HepG2 (cell line): ENCODE results near the gene PALMD. TPM values are rescaled to one million over a fixed set of nuclear protein-coding genes. Genes with fewer than 3 reads are reported as not detected.

Experiments
- ATAC-seq: fragments of 200-7000 bp; cut with Tn5 transposase; 3 replicates; pipeline ENCODE4 v1.9.1; 2020; ENCODE audit warnings: mild to moderate bottlenecking, moderate library complexity
- BruUV-seq: library from RNA; stranded (reverse); fragments of 400-500 nt; replicated peaks from 2 replicates; lab custom pipeline; 2021; lab: Mats Ljungman, UMichigan
- CTCF ChIA-PET: fragments of 300-600 bp; formaldehyde crosslinking; extraction: SDS; loops from one replicate; lab custom pipeline; 2021; ENCODE audit warnings: low total read pairs, inconsistent platforms, low intra/inter-chr PET ratio; lab: Yijun Ruan, JAX
- POLR2A ChIA-PET: fragments of 350-600 bp; sonication (Branson Sonifier 250); formaldehyde crosslinking; loops from one replicate; lab custom pipeline; 2020; ENCODE audit warnings: antibody characterized with exemption, inconsistent platforms; lab: Yijun Ruan, JAX
- DNase-seq: peaks from one replicate; pipeline ENCODE4 v3.0.0-alpha.2; 2015; ENCODE audit warnings: low spot score
- FAIRE-seq: peaks from 3 replicates; lab custom pipeline; 2011; peaks lifted over from hg19 to GRCh38; lab: Jason Lieb, UNC
- H2AFZ ChIP-seq: one replicate; pipeline ENCODE4 v1.6.1; 2011; ENCODE audit warnings: low read length, inconsistent platforms
- H3K27ac ChIP-seq: fragments of 300-600 bp; 3 replicates; pipeline ENCODE4 v1.8.0; 2011; ENCODE audit warnings: mixed run types, mild to moderate bottlenecking, mixed read lengths, low read length, inconsistent platforms; ENCODE audit not compliant: insufficient read depth; ENCODE audit errors: extremely low read length
- H3K27me3 ChIP-seq, 2 experiments: fragments of 200-600 bp in 1 of 2; 2 replicates in 1 of 2; 3 replicates in 1 of 2; pipeline versions ENCODE4 v1.6.0 to v1.8.0; 2011; ENCODE audit warnings: low read length in 2 of 2, mild to moderate bottlenecking in 2 of 2, moderate library complexity in 2 of 2, inconsistent platforms in 1 of 2; ENCODE audit not compliant: insufficient read depth in 2 of 2, control insufficient read depth in 1 of 2
- H3K36me3 ChIP-seq, 2 experiments: fragments of 200-600 bp in 1 of 2; replicated peaks in 1 of 2; 2 replicates in 1 of 2; 3 replicates in 1 of 2; pipeline versions ENCODE4 v1.5.1 to v1.8.0; 2011; ENCODE audit warnings: low read length in 2 of 2, inconsistent platforms in 1 of 2; ENCODE audit not compliant: insufficient read depth in 2 of 2, control insufficient read depth in 1 of 2
- H3K4me1 ChIP-seq: 2 replicates; pipeline ENCODE4 v1.5.1; 2012; ENCODE audit warnings: low read length, inconsistent platforms; ENCODE audit not compliant: insufficient read depth
- H3K4me2 ChIP-seq: 2 replicates; pipeline ENCODE4 v1.6.0; 2011; ENCODE audit warnings: low read depth, low read length, inconsistent platforms
- H3K4me3 ChIP-seq, 3 experiments: fragments of 200-600 bp in 1 of 3; sonication (generic), shearing (Covaris generic) in 1 of 3; replicated peaks in 1 of 3; 2 replicates each; pipeline ENCODE4 v1.5.1; 2011 to 2016; ENCODE audit warnings: low read length in 3 of 3, inconsistent platforms in 2 of 3, low read depth in 2 of 3, mild to moderate bottlenecking in 2 of 3, control low read depth in 1 of 3, mixed read lengths in 1 of 3; ENCODE audit not compliant: insufficient read depth in 1 of 3
- H3K79me2 ChIP-seq: one replicate; pipeline ENCODE4 v1.6.1; 2011; ENCODE audit warnings: low read length, inconsistent platforms; ENCODE audit not compliant: insufficient read depth
- H3K9ac ChIP-seq: 2 replicates; pipeline ENCODE4 v1.6.0; 2011; ENCODE audit warnings: mild to moderate bottlenecking, low read depth, low read length, inconsistent platforms; ENCODE audit not compliant: insufficient read depth
- H3K9me3 ChIP-seq: 2 replicates; pipeline ENCODE4 v1.5.1; 2012; ENCODE audit warnings: mild to moderate bottlenecking, low read length
- H4K20me1 ChIP-seq: 2 replicates; pipeline ENCODE4 v1.6.0; 2011; ENCODE audit warnings: inconsistent platforms, mild to moderate bottlenecking, low read length, moderate library complexity; ENCODE audit not compliant: insufficient read depth
- CEBPB ChIP-seq: IDR thresholded peaks from 2 replicates; pipeline ENCODE4 v1.6.1; 2011; ENCODE audit warnings: low read depth, low read length, improper control_type of control experiment, borderline replicate concordance
- MAFF ChIP-seq: IDR thresholded peaks from 2 replicates; pipeline ENCODE4 v1.6.1; 2011; ENCODE audit warnings: low read depth, low read length, improper control_type of control experiment
- MAFK ChIP-seq, 2 experiments: IDR thresholded peaks in 1 of 2; conservative IDR thresholded peaks in 1 of 2; 2 replicates each; pipeline ENCODE4 v1.6.1; 2011; ENCODE audit warnings: improper control_type of control experiment in 2 of 2, low read length in 2 of 2
- NCOA2 ChIP-seq: sonication (generic); formaldehyde crosslinking; IDR thresholded peaks from 2 replicates; pipeline ENCODE4 v1.8.0; 2022; ENCODE audit warnings: inconsistent platforms
- RAD51 ChIP-seq: fragments of 450-650 bp; IDR thresholded peaks from 2 replicates; pipeline ENCODE4 v1.6.1; 2016; ENCODE audit warnings: borderline replicate concordance
- WGBS: methylation state at CpG from one replicate; pipeline ENCODE4 v1.1.6; 2017; ENCODE audit warnings: low lambda C conversion rate; 5-methylcytosine and 5-hydroxymethylcytosine counted together
- in situ Hi-C: cut with HindIII; loops from 2 replicates; pipeline ENCODE4 v1.10.0; 2017; ENCODE audit warnings: low pct_unique_long_range_greater_than_20kb; ENCODE audit not compliant: extremely low pct_ligation_motif_present
- intact Hi-C: fragments of 100-400 bp; cut with micrococcal nuclease; formaldehyde crosslinking; loops from one replicate; pipeline ENCODE4 v1.10.0; 2022; ENCODE audit not compliant: unreplicated experiment
- polyA plus RNA-seq, 8 experiments: library from polyadenylated mRNA; depleted of rRNA in 3 of 8; stranded (reverse) in 7 of 8; unstranded in 1 of 8; fragments of >200 nt; fragmentation: Illumina TruSeq in 4 of 8; extraction: Trizol in 4 of 8; gene quantifications; 2 replicates each; pipeline versions ENCODE4 v1.2.1 to v1.2.3, GENCODE V29; 2011 to 2016; ENCODE audit warnings: low read depth in 4 of 8, missing spikeins in 1 of 8, mixed read lengths in 1 of 8; ENCODE audit not compliant: insufficient read depth in 1 of 8
- total RNA-seq, 5 experiments: library from RNA; depleted of rRNA; stranded (reverse); fragments of >200 nt; fragmentation: Illumina TruSeq; extraction: Trizol; gene quantifications; 2 replicates each; pipeline ENCODE4 v1.2.3, GENCODE V29; 2016; ENCODE audit warnings: low read depth in 1 of 5

The PALMD gene
- total and polyA plus RNA-seq, 2 of the 13 experiments (the other 11 are each of a cell fraction or from before 2014, with no cell fraction given): 5.5 to 31.1 TPM

DNA sequence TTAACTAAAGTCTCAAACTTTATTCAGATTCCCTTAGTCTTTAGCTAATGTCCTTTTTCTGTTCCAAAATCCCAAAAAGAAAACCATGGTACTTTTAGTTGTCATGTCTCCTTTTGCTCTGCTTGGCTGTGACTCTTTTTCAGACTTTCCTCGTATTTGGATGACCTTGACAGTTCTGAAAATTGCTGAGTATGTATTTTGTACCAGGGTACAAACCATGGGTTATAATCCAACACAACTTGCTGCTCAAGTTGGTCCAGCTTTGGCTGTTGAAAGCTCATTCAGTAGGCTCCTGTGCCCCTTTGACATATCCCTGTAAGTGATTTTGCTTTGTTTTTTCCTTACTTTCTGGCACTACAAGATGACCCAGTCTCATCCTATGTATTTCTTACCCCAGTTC is 51.7 kb downstream of the PALMD start:
- TF ChIP-seq MAFK (conservative IDR thresholded peaks at IDR 0.05 in 1 of 2, IDR thresholded peaks at IDR 0.05 in 1 of 2; ENCODE audit: low read length in 2 of 2): peak; percentile 95 to 98
- TF ChIP-seq MAFF: peak; percentile 97
- no peak for TF ChIP-seq NCOA2 (CRISPR knock-in tag)
- Histone ChIP-seq H4K20me1 (no peaks in the 10 kb centered on the region), H2AFZ (no peak overlapping the region), H3K36me3 (no peaks in the 10 kb centered on the region; a peak in 2 of 5 replicates), H3K9ac (no peak overlapping the region), H3K79me2 (no peaks in the 10 kb centered on the region), H3K4me3 (no peak overlapping the region), H3K27me3 (no peaks in the 10 kb centered on the region), H3K4me2 (no peak overlapping the region), H3K27ac (no peak overlapping the region), H3K9me3 (no peaks in the 10 kb centered on the region), H3K4me1 (no peaks in the 10 kb centered on the region)
- intact Hi-C loops: no loop called here
- ChIA-PET POLR2A (no interaction called here), CTCF (no interaction called here)
- no peak for FAIRE-seq
- in situ Hi-C loops: no loop called here
- ATAC-seq: no peak
- 47% methylated on average over 1 of the region's 1 CpG for WGBS
- no TSS peak for BruUV-seq
- no peak for DNase-seq

DNA sequence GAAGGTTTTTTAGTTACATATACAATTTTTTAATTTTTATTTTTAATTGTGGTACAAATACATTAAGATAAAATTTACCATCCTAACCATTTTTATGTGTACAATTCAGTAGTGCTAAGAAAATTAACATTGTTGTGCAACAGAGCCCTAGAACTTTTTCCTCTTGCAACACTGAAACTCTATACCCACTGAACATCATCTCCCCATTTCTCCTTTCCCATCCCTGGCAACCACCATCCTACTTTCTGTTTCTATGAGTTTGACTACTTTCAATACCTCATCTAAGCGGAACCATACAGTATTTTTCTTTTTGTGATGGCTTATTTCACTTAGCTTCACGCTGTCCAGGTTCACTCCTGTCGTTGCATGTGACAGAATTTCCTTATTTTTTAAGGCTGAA is 54.1 kb downstream of the PALMD start:
- Histone ChIP-seq H2AFZ (no peak overlapping the region), H4K20me1 (no peaks in the 10 kb centered on the region), H3K79me2 (no peaks in the 10 kb centered on the region), H3K36me3 (no peaks in the 10 kb centered on the region; a peak in 1 of 5 replicates), H3K27me3 (no peaks in the 10 kb centered on the region), H3K27ac (no peak overlapping the region), H3K4me3 (no peak overlapping the region), H3K9me3 (no peaks in the 10 kb centered on the region), H3K9ac (no peak overlapping the region), H3K4me2 (no peak overlapping the region), H3K4me1 (no peaks in the 10 kb centered on the region)
- ATAC-seq: no peak
- CTCF ChIA-PET: no interaction called here
- TF ChIP-seq RAD51 (no peak), CEBPB (peak; percentile 16; the same call in 1 of the 2 replicates)
- intact Hi-C loops: no loop called here
- WGBS: 88% methylated on average over 3 of the region's 3 CpGs
- DNase-seq: no peak
- in situ Hi-C loops: loop anchor here (10.0 to 25.0 kb wide), 3 partner anchors 375 to 713 kb away; no protein-coding TSS in a partner anchor
- POLR2A ChIA-PET: no interaction called here
- no peak for FAIRE-seq
- BruUV-seq: no TSS peak
